Suppressor macrophage treated with lipopolysaccharide for 1 hour (primary cell): ENCODE results near the gene EXOC3L2.
"Not testable (repeated sequence)": the region's sequence is repeated elsewhere in the genome, so short reads cannot be mapped to it uniquely, and the experiment has no call there.

Source experiments
- DNase-seq, 3 donors: peaks; one replicate each; pipeline ENCODE4 v3.0.0-alpha.2; 2020 to 2022

EXOC3L2 gene

GRCh38 chr19:45255611-45256157, 10.5 kb upstream of the EXOC3L2 start:
- no peak for DNase-seq

GRCh38 chr19:45254044-45254531, 8.9 kb upstream of the EXOC3L2 start:
- peak in 1 of 3 donors; percentile 26 for DNase-seq

- DNase-seq, result peak in 1 of 3 donors; percentile 22
Measured at GRCh38 chr19:45253396-45254027, 8.3 kb upstream of the EXOC3L2 start.

- peak; percentile 10 to 42 (median 19) for DNase-seq
Measured at GRCh38 chr19:45251452-45252354, 6.5 kb upstream of the EXOC3L2 start.

DNA sequence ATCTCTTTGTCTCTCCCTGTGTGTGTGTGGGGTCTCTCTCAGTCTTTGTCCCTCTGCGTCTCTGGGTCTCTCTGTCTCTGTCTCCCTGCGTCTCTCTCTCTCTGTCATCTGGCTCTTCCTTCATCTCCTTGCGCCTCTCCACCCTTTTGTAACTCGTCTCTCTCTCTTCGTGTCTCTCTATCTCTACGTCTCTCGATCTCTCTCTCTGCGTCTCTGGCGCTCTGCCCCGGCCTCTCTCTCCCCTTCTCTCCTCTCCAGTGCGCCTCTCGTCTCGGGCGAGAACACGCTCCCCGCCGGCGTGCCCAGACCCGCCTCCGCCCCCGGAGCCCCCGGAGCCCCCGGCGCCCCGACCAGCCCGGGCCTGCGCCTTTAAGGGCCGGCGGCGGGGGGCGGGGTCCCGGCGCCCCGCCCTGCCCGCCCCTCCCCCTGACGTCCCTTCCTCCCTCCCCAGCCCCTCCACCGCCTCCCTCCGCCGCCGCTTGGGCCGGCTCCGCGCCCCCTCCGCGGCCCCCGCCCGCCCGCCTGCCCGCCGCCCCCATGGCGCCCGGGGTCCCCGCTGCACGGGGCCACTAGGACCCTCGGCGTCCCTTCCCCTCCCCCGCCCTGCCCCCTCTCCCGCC, 5.7 kb upstream of the EXOC3L2 start, which contains the start of gene MARK4:
TSS of gene MARK4 (plus strand) at position 440 of the 620 bp plus-strand sequence. CDS start 318 bp downstream, outside the sequence.
- DNase-seq, result peak; percentile 51 to 89 (median 71)

DNA sequence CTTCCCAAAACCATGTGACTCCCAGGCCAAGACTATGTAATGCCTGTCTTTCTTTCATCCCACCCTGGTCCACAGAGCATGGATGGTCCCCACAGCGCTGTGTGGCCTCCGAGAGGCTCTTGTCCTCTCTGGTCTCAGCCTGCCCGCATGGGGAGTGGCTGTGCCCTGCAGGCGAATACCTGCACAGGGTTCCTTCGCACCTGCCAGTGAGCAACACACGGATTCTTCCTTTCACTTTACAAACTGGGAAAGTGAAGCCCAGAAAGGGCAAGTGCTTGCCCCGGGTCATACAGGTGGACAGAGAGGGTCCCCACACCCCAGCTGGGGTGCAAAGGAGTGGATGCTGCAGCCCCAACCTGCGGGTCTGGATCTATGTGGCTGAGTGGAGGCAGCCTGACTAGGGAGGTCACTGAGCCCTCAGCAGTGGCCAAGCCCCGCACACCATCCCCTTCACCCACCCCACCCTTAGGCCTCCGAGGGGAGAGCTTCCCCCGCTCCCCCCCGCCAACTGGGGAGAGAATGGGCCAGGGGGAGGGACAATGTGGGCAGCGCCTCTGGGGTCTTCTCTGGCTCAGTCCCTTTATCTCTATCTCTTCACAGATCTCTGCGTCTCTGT, 5.1 kb upstream of the EXOC3L2 start:
- DNase-seq, result no peak

DNA sequence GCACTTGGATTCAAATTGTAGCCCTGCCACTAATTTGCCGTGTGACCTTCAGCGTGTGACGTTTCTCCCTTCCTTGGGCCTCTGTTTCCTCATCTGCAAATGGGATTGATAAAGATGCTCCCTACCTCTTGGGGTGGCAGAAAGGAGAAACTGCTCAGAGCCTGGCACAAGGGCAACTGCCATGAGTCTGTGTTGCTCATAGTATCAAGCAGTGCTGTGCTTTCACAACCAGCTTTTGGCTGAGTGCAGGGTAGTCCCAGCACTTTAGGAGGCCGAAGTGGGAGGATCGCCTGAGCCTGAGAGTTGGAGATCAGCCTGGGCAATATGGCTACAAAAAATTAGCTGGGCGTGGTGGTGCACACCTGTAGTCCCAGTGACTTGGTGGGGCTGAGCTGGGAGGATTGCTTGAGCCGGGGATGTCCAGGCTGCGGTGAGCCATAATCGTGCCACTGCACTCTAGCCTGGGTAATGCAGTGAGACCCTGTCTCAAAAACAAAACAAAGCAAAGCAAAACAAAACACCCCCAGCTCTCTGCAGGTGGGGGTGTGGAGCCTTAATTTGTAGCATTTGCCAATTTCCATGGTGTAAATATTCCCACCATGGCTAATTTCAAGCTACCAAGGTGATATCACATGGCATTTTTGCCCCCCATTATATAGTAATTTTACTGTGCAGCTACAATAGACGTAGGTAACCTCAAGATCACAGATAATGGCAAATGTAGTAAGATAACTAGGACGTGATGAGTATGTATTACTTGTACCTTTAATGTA, 4.2 kb upstream of the EXOC3L2 start:
- DNase-seq, result peak in 1 of 3 donors; percentile 7

- DNase-seq, result peak in 1 of 3 donors; percentile 8
Measured at GRCh38 chr19:45247136-45247535, 1.9 kb upstream of the EXOC3L2 start.

DNA sequence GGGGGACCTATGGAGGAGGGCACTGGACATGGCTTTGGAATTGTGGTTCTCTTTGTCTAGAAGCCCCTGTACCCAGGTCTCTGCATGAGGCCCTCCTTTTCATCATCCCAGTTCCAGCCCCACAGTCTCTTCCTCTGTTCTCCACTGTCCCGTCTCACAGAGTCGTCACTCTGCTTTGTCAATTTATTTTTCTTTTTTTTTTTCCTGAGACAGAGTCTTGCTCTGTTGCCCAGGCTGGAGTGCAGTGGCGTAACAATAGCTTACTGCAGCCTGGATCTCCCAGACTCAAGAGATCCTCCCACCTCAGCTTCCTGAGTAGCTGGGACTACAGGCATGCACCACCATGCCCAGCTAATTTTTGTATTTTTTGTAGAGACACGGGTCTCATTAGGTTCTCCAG, 619 bp upstream of the EXOC3L2 start:
- no peak for DNase-seq

DNA sequence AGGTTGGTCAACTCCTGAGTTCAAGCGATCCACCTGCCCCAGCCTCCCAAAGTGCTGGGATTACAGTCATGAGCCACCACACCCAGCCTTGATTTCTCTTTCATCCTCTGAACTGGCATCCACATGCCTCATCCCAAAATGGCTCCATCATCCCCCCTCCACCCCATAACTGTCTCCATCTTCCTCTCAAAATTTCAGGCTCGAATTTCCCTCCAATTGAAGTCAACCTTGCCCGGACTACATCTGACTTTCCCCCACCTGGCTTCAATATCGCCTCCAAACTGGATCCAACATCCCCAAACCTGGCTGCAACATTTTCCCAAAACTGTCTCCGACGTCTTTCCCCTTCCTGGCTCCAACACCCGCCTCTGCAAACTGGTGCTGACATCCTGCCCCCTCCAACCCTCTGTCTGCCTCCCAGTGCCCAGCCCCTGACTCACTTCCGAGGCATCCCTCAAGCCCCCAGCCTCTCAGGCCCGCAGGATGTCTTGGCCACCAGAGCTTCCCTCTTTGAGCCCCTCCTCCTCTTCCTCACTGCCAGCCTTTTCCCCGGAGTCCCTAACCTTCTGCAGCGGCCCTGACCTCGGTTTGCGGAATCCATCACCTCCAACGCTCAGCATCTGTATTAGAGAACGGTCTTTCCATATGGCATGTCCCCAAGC, 943 bp downstream of the EXOC3L2 start:
- DNase-seq, result peak in 1 of 3 donors; percentile 9

DNA sequence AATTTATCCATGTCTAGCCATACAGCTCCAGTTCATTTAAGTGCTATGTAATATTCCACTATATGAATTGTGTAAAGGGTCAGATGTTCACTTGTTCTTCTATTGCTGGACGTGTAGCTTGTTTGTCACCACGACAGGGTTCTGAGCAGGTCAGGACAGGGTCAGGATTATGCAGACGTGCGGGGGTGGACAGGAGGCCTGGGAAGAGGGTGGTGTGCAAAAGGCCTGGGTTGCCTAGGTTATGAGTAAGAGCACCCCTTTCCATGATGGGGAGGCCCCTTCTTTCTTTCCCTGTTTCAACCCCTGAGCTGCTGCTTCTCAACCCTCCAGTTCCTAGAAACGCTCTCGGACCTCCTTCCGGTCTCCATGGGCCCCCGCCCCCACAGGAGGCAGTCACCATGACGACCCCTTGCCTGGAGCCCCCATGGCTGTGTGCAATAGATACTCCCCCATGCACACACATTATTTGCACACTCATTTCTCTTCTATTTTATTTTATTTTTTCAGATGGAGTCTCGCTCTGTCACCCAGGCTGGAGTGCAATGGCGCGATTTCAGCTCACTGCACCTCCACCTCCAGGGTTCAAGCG, 2.0 kb downstream of the EXOC3L2 start:
- DNase-seq, result no peak

DNA sequence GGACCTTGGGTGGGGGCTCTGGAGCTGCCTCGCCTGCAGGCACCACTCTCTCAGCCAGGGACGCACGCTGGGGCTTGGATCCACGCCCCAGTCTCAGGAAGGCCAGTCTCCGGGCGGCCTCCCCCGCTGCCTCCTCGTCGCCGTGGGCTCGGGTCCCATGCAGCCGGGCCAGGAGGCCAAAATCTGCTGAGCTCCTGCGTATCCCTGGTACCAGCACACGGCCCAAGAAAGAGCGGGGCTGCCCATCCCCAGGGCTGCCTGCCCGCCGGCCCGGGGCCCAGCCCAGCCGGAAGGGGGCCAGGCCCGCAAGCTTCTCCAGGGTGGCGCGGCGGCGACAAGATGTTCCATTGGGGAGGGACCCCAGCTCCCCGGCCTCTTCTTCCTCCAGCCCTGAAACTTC, 6.7 kb downstream of the EXOC3L2 start:
- no peak for DNase-seq

DNA sequence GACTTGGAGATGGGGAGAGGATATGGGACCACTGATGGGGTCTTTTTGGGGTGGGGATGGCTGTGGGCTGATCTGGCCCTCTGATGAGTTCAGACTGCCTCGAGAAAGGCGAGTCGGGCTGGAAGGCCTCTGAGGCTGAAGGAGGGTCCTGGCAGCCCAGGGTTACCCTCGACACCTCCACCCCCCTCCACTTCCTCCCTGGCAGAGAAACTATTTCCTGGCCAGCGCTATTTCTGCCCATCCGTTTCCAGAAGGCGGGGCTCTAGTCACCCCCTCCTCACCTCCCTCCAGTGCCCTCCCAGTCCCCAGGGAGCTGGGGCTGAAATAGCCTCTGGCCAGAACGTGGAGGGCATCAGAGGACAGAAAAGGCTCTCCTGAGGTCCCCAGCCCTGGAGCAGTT, 9.7 kb downstream of the EXOC3L2 start:
- peak in 1 of 3 donors; percentile 3 for DNase-seq

- DNase-seq, result peak in 1 of 3 donors; percentile 11
Measured at GRCh38 chr19:45234089-45234869, 10.9 kb downstream of the EXOC3L2 start.

- no peak for DNase-seq
Measured at GRCh38 chr19:45231891-45232290, 13.3 kb downstream of the EXOC3L2 start.

DNA sequence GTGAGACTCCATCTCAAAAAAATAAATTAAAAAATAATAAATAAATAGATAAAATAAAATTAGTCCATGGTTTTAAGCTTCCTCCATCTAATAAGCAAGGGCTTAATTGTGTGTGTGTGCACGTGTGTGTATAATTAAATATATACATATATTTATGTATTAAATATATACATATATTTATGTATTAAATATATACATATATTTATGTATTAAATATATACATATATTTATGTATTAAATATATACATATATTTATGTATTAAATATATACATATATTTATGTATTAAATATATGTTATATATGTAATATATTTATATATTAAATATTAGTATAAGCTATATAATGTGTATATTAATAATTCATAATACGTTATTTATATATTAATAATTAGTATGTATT, 16.2 kb downstream of the EXOC3L2 start:
- DNase-seq, result not testable (repeated sequence)

DNA sequence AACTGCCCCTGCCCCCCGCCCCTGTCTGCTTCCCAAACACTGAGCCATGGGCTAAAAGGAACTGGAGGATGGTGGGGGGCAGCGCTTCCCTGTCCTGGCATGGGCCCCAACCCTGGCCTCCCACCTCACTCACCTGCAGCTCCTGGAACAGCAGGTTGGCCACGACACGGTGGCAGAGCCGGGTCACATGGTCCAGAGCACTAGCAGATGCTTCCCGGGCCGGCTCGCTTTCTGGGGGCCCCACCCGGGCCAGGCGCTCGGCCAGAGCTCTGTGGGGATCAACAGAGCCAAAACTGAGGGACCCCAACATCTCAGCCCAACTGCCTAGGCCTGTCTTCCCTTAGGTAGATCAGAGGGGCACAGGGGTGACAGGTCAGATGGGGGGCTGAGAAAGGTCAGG, 20.6 kb downstream of the EXOC3L2 start:
- no peak for DNase-seq

DNA sequence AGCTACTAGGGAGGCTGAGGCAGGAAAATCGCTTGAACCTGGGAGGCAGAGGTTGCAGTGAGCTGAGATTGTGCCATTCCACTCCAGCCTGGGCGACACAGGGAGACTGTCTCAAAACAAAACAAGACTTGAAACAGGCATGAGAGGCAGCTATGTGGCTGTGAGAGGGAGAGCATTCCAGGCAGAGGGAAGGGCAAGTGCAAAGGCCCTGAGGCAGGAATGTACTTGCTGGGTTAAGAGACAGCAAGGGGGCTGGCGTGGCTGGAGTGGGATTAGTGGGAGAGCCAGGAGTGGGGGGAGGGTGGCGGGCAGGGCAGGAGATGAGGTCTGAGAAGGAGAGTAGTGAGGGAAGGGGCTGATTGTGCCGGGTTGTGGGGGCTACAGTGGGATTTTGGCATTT, 21.3 kb downstream of the EXOC3L2 start:
- DNase-seq, result no peak

GRCh38 chr19:45222724-45223123, 22.5 kb downstream of the EXOC3L2 start:
- no peak for DNase-seq
